SHP77 treated with DMSO at 0.1 percent for 48 hours (cell line): ENCODE results near the gene HCFC1.

Source experiments
- DNase-seq: peaks from one replicate; lab custom pipeline; 2025; lab: John Stamatoyannopoulos, UW

Gene HCFC1

DNA sequence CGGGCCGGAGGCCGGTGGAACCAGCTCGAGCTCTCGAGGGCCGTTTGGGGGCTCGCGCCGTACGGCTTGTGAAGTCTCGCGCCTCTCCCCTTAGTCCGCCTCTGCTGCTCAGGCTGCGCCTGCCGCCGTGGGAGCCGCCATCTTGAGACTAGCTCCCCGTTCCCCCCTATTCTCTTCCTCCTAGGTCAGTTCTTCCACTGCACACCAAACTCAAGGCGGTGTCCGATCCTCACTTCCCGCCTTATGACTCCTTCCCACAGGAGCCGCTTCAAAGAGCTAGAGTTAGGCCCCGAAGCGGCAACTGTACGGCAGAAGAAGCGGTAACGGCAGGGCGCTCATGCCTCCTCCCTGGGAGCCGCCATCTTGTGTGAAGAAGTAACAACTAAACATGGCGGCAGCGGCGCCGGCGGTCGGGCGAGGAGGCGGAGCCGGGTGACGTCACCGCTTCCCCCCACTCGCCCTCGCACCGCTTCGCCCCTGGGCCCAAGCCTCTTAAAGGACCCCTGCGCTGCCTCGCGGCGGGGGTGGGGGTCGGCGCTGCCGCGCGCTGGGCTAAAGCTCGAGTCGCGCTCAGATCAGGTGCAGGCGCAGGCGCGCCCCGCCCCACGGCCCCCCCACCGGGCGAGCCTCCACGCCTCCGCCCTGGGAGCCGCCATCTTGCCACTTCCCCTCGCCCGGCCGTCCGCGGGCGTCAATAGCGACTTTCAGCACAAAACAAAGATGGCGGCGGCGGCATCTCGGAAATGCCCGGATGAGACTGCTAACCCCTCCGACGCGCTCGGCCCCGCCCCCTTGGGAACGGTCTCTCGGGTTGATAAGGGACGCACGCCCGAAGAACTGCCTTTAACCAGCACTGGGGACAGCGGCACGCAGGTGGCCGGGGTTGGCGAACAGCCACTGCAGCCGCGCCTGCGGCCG is at the start of gene HCFC1:
Gene HCFC1 (minus strand): TSS at position 369 of the 918 bp plus-strand sequence. CDS start 978 bp downstream, outside the sequence.
- DNase-seq: peak; percentile 26

- DNase-seq: no peak
These were observed 49.6 kb upstream of the HCFC1 start for GRCh38 chrX:154021131-154021611.

DNA sequence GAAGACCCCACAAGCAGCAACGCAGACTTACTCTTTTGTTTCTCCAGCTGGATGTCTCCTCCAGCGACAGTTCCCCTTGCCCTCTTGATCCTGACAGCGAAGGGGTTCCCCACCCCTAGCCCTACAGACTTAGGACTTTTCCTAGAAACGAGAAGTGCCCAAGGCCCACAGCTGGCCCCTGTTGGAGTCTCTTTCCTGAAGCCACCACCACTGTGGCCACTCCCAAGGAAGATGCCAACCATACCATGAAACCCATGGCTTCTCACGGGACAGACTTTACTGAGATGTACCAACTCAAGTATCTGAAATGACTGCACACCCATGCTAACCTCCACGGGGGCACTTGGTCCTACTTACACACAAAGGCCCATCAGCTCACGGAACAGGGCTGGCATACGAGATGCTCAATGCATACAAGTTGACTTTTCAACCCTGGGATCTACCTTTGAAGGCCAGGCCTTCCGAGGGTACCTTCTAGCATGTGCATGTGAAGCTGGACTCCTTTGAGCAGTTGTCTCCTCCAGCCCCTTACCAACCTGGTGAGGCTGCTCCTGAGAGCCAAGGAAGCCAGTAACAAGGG is 49.0 kb upstream of the HCFC1 start:
- DNase-seq: no peak

GRCh38 chrX:154019633-154020528 is 48.3 kb upstream of the HCFC1 start, which contains the start of gene IRAK1:
Gene IRAK1 (minus strand): TSS chrX:154019902. CDS start chrX:154019812, 90 bp downstream.
- no peak for DNase-seq

DNA sequence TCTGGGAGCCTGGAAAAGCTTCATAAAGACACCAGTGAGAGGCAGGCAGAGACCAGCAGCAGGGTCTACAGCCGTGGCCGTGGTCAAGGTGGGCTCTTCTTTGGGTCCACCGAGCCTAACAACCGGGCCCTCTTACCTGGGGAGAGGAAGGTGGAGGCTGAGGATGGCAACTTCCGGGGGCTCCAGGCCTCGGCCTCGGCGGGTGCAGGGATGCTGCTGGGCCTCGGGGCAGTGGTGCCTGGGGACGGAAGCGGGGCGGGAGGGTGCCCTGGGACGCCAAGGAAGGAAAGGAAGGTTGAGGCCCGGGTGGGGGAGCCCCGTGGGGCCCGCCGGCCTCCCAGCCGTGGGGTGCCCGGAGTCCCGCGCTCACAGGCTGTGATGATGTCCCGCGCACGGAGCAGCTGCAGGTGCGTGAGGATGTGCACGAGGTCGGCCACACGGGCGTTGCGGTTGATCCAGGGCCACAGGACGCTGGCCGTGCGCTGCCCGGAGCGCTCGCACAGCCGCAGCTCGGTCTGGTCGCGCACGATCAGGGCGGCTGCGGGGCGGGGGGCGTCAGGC is 47.5 kb upstream of the HCFC1 start:
- DNase-seq: no peak

- no peak for DNase-seq
These were observed 47.0 kb upstream of the HCFC1 start for GRCh38 chrX:154018518-154019060.

DNA sequence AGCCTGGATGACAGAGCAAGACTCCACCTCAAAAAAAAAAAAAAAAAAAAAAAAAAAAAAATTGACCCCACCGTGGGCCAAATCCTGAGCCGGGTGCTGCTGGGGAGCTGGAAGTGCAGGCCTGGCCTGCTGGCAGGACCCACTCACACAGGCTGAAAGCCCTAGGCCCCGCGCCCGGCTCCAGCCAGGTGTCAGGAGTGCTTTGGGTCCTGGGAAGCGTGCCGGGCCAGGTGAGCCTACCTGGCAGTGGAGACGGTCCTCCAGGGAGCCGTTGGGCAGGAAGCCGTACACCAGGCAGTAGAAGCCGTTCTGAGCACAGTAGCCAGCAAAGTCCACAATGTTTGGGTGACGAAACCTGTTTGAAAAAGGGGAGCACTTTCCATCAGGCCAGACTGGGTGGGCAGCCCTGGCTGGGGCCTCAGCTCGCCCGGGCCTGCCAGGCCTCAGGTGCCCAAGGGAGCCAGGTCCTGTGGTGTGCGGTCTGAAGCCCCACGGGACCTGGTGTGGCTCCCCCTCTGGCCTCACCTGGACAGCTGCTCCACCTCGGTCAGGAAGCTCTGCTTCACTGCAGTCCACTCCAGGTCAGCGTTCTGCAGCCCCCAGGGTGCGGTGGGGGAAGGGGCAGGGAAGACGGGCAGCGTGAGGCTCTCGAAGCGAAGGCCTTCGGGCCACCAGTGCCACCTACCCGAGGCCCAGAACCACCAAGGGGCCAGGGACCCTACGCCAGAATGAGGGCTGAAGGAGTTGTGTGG is 46.3 kb upstream of the HCFC1 start:
- no peak for DNase-seq

DNA sequence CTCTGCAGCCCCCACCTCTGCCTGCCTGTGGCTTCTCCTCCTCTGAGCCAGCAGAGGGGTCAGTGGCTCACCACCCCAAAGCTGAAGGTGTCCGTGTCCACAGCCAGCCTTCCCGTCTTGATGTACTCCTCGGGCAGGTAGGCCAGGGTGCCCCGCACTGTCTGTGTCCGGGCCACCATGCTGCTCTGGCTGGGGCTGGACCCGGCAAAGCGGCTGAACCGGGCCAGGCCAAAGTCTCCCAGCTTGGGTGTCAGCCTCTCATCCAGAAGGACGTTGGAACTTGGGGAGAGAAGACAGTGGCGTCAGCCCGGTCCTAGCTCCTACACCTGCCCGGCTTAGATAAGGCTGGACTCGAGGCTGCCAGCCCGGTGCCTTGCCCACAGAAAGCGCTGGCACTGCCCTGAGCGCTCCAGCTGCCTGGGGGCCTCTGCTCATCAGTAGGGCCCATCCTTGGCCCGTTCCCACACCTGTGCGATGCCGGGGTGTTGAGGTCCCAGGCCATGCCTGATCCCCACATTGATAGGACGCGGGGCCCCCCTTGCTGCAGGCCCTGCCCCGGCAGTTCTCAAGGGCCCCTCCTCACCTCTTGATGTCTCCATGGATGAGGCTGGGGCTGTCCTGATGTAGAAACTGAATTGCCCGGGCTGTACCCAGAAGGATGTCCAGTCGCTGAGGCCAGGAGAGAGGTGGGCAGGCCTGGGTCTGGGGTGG is 44.9 kb upstream of the HCFC1 start:
- no peak for DNase-seq

DNA sequence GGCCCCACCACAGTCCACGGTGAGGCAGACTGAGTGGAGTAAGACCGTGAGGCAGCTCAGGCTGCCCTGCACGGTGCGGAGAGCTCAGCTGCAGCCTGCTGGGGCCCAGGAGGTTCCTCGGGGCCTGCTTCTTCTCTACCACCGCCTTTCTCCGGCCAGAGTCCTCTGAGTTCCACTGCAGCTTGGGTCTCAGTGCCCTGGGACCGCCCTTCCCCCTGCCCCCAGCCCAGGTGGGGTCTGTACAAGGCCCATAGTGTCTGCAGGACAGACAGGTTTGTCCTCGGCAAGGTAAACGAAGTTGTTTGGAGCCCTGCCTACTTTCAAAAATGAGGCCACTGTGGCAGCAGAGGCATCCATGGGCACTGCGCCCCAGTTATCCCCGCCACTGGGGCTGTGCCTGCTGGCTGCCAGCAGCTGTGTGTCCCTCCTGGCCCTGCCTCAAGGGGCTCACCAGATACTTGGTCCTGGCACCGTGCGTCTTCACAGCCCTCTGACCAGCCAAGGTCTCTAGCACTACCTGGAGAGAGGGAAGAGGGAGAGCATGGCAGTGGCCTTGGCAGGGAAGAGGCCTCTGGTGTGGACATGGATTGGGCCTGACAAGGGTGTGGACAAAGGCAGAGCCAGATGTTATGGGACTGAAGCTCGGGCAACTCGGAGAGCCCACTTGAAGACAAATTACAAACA is 44.1 kb upstream of the HCFC1 start:
- DNase-seq: no peak

- DNase-seq: no peak
These were observed 43.1 kb upstream of the HCFC1 start for GRCh38 chrX:154014429-154015380.

DNA sequence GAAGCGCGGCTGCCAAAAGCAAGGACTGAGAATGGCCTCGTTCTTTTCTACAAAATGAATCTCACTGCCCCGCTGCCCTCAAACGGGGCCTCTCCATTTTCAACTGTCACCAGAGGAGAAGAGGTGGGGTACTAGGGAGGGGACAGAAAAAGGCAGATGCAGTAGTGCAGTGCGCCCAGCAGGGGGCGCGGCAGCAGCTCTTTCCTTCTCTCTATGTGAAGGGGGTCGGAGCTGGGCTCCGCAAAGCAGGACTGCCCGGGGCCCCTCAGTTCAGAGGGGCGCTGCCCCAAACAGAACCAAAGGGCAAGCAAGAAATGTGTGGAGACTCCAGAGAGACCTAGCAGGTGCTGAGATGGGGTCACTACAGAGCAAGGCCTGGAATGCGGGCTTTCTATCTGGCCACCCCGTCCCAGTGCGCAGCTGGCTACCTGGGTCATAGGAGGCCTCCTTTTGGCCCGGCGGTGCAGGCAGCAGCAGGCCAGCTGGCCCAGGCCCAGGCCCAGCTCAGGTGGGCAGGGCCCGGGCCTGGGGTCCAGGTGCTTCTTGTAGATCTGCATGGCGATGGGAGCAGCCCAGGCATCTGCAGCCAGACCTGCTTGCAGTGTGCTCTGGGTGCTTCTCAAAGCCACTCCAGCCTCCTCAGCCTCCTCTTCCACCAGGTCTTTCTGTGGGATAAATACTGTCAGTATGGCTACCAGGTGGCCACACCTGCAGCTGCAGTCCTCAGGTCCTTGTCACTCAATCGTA is 42.2 kb upstream of the HCFC1 start:
- DNase-seq: no peak

DNA sequence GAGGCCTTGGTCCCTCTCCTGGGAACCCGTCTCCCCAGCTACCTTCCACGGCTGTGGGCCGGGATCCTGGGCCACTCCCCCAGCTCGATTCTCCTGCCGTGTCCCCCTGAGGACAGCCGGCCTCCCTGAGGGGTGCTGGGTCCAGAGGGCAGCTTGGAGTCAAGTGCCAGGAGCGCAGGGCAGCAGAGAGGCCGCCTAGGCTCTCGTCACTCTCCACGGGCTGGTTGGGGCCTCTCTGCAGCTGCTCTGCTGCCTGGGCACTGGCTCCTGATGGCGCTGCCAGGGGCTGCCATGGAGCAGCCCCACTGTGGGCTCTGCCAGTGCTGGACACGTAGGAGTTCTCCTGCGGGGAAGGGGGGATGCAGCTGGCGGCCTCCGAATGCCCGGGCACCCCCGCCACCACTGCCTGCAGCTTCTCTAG is 41.4 kb upstream of the HCFC1 start:
- DNase-seq: no peak

DNA sequence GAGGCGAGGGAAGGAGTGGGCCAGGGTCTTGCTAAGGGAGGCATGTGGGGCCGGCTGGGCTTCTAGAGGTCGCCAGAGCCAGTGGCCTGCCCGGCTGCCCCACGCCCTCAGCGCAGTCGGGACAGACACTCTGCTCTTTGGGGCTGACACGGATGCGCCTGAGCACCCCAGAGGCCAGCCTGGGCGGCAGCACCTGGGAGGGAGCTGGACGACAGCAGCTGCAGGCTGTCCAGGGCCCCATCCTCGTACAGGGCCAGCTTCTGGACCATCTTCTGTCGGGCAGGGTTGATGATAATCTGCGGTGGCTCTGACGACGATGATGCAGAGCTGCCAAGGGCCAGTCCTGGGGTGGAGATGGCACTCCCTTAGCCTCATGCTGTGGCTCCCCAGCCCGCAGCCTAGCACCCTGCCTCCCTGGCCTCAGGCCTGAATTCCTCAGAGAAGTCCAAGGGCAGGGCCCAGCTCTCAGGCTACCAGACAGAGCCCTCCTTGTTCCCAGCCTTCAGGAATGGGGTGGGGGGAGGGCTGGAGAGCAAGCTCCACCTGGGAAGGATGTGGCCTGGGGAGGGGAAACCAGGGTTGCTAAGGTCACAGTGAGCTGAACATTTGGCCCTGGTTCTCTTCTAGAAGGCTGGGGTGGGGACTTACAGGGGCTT is 40.8 kb upstream of the HCFC1 start:
- no peak for DNase-seq

GRCh38 chrX:154011376-154012335 is 40.0 kb upstream of the HCFC1 start:
- DNase-seq: no peak

GRCh38 chrX:154010330-154011087 is 38.9 kb upstream of the HCFC1 start:
- DNase-seq: no peak
